AG10803 (cell line): ENCODE data around the gene KRTAP12-2.
"Not testable (repeated sequence)": the region's sequence is repeated elsewhere in the genome, so short reads cannot be mapped to it uniquely, and the experiment has no call there.

Experiments used
- DNase-seq: peaks from one replicate; pipeline ENCODE4 v3.0.0; 2010; ENCODE audit warnings: low read depth
- H3K4me3 ChIP-seq: 2 replicates; pipeline ENCODE4 v1.5.1; 2011; ENCODE audit warnings: mild to moderate bottlenecking, low read length, control low read depth
- CTCF ChIP-seq: conservative IDR thresholded peaks from 2 replicates; pipeline ENCODE4 v1.5.1; 2011; ENCODE audit warnings: mild to moderate bottlenecking, low read length, control low read depth, inconsistent platforms

KRTAP12-2 gene

GRCh38 chr21:44686000-44686781 is 19.5 kb upstream of the KRTAP12-2 start:
- DNase-seq = no peak
- H3K4me3 ChIP-seq = no peak overlapping the region
- TF ChIP-seq CTCF = no peak

GRCh38 chr21:44685050-44685449 is 18.3 kb upstream of the KRTAP12-2 start:
- DNase-seq, H3K4me3 ChIP-seq: not testable (repeated sequence)

GRCh38 chr21:44684483-44684882 is 17.8 kb upstream of the KRTAP12-2 start:
- DNase-seq = no peak
- no peak overlapping the region for H3K4me3 ChIP-seq
- TF ChIP-seq CTCF = no peak

- no peak overlapping the region for H3K4me3 ChIP-seq
- TF ChIP-seq CTCF = no peak
- DNase-seq = no peak
Measured at GRCh38 chr21:44684077-44684476, 17.4 kb upstream of the KRTAP12-2 start.

- TF ChIP-seq CTCF = no peak
- DNase-seq = no peak
- H3K4me3 ChIP-seq = no peak overlapping the region
Measured at GRCh38 chr21:44682580-44683151, 15.9 kb upstream of the KRTAP12-2 start.

GRCh38 chr21:44681861-44682579 is 15.3 kb upstream of the KRTAP12-2 start, which contains the start of gene KRTAP12-1:
Gene KRTAP12-1 (minus strand): TSS chr21:44682163. CDS start chr21:44682123, 40 bp downstream.
- DNase-seq = no peak
- TF ChIP-seq CTCF = no peak
- H3K4me3 ChIP-seq = no peak within 1 kb of the TSS

GRCh38 chr21:44681152-44681551 is 14.4 kb upstream of the KRTAP12-2 start:
- no peak for DNase-seq
- H3K4me3 ChIP-seq = no peak overlapping the region
- TF ChIP-seq CTCF = no peak
